A172 (cell line): ENCODE data around the gene LRP1B. TPM values are rescaled to one million over a fixed set of nuclear protein-coding genes. Genes with fewer than 3 reads are reported as not detected.

Experiments used
- DNase-seq: peaks from one replicate; pipeline ENCODE4 v3.0.0-alpha.2; 2015; ENCODE audit warnings: low spot score
- total RNA-seq: library from RNA; depleted of rRNA; stranded (reverse); fragments of >200 nt; shearing (Covaris generic); gene quantifications from 2 replicates; pipeline ENCODE4 v1.2.3, GENCODE V29; 2014

The LRP1B gene
- total RNA-seq, 1 experiment from 2014 or later, result 0.03 TPM

GRCh38 chr2:141697035-141697434 is 433.8 kb downstream of the LRP1B start:
- DNase-seq, result no peak

GRCh38 chr2:141694180-141694579 is 436.6 kb downstream of the LRP1B start:
- no peak for DNase-seq

- no peak for DNase-seq
Observed at GRCh38 chr2:141692829-141693228, 438.0 kb downstream of the LRP1B start.

DNA sequence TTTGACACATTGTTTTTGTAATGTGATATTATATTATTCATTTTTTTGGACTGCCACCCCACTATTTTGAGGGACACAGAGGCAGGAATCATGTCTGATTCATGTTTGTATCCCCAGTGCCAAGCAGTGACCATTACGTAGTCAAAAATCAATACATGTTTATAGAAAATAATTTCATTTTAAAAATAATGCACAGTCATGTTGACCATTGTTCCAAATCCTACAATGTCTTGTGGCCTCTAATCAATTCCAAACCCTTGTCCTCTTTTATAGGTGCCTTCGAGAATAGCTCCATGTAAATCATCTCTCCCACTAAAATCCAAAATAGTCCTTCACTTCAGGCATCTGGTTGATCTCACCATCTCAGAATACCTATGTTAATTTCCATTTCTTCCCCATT is 454.7 kb downstream of the LRP1B start:
- no peak for DNase-seq

DNA sequence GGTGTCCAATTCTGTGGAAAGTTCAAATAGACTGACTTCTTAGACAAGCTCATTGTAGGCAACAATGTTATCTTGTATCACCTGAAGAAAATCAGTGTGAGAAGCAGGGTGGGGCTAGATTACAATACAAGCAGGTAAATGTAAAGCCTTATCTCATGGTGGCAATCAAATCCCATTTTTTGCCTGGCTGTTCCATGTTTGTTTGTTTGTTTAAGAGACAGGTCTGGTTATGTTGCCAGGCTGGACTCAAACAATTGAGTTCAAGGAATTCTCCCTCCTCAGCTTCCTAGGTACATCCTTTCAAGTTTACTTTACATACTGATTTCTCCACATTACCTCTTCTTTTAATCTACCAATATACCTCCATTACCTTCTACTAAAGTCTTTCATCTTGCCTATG is 464.6 kb downstream of the LRP1B start:
- no peak for DNase-seq

GRCh38 chr2:141660232-141660631 is 470.6 kb downstream of the LRP1B start:
- DNase-seq, result no peak

DNA sequence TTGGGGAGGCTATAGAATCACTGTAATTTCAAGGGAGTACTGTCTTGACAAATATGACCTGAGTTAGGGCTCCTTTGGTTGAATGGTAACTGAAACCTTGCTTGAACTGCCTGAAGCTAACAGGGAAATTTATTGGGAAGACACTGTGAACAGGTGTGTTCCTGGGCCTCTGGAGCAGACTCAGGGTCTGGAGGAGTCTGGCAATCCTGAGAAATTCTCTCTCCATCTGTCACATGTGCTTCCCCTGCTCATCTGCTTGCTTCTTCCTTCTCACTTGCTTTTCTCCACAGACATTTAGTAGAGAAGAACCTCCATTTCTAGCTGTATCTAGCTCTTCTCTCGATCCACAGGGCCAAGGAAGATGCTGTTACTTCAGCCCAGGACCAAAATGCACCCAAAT is 476.5 kb downstream of the LRP1B start:
- no peak for DNase-seq

- DNase-seq, result no peak
Observed at GRCh38 chr2:141653184-141653583, 477.6 kb downstream of the LRP1B start.

DNA sequence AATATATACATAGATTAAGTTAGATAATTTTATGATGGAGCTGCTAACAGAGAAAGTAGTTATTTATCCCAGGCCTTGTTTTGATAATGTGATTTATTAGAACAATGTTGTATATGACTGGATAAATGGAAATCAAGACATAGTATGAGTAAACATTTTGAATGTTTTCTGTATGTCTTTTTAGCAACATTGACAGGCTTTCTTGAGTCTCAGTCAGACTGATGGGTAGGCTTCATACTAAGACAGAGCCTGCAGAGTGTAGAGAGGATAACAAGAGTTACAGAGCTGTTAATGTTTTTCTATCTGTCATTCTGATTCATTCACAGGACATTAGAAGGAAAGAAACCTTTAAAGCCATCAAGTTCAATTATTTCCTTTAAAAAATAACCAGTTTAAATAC is 478.5 kb downstream of the LRP1B start:
- no peak for DNase-seq

GRCh38 chr2:141647353-141647752 is 483.5 kb downstream of the LRP1B start:
- DNase-seq, result no peak

DNA sequence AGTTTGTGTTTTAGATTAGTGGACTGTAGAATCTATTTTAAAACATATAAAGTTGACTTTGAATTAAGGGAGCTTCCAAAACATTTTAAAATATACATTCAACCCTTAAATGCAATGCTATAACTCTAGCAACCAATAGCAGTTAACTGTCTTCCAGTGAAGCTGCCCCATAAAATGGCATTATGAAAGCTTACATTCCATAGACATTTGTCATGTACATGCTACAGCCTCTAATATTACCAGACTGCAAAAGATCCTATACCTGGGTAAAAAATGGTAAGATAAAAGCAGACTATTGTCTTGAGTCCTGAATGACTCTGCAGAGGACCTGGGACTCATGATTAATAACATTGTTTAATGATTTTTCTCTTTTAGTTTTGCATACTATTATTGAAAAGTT is 489.4 kb downstream of the LRP1B start:
- peak; percentile 12 for DNase-seq

- DNase-seq, result no peak
Observed at GRCh38 chr2:141639809-141640208, 491.0 kb downstream of the LRP1B start.

GRCh38 chr2:141633132-141633531 is 497.7 kb downstream of the LRP1B start:
- no peak for DNase-seq

DNA sequence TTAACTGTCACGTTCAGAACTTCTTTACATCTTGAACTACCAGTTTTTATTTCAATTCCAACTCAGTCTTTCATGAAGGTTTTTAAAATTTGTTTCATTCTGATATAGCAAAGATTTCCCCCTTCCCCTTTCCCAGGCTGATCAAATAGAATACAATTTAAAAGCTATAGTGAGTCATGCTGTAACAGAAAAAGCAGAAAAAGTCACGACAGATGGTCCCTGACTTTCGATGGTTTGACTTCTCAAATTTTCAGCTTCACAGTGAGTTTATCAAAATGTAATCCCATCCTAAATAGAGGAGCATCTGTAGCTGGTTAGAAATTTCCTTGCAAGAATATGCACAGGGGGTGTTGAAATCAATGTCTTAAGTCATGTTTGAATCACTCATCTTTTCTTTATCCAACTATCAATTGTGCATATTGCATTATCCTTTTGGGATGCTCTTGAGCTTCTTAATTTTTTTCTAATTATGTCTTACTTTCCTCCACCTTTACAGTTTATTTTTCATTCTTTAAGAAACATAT is 500.3 kb downstream of the LRP1B start:
- DNase-seq, result no peak

GRCh38 chr2:141620372-141620771 is 510.4 kb downstream of the LRP1B start:
- DNase-seq, result no peak

DNA sequence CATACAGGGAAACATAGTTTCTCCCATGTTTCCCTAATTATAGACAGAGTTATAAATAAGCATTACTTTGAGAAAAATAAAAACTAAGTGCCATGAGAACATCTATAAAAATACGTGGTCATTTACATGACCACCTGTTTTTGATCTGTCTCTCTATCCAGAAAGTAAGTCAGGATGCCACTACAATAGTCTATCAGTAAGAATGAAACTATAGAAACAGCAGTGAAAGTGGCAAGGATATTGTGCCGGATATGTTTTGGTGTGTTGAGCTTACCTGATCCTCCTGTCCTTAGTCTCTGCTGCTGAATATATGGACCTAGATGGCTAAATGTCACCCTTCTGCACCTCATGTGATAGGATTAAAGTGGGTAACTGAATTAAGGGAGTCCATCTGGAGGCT is 512.4 kb downstream of the LRP1B start:
- DNase-seq, result no peak

DNA sequence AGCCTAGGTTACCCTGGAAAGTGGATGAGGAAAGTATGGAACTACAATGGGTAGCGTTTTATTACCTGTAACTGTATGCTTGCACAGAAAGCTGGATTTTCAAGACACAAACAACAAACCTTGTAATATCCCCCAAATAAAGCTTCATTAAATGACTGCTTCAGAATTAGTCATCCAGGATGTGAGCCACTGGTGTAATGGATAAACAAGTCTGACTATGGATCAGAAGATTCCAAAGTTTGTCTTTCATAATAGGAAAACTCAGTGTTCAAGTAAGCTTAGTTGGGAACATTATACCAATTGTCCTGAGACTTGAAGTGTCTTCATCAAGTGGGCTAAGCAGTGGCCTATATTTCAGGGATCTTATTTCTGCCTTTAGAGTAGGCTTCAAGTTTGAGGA is 518.8 kb downstream of the LRP1B start:
- DNase-seq, result peak; percentile 41

GRCh38 chr2:141611176-141611571 is 519.6 kb downstream of the LRP1B start:
- DNase-seq, result peak; percentile 26

- no peak for DNase-seq
Observed at GRCh38 chr2:141610564-141611175, 520.1 kb downstream of the LRP1B start.

DNA sequence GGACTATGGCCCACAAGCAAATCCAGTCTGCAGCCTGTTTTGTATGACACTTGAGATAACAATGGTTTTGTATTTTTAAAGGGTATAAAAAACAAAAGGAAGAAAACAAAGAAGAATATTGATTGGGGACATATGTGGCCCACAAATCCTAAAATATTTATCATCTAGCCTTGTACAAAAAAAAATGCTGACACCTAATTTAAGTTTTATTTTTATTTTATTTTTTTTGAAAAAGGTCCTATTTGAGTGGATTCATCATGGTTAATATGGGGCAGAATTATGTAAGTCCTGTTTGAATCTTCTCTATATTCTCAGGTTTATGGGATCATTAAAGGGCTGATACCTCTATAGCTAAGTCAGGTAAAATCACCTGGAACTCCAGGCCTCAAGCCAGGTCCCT is 525.7 kb downstream of the LRP1B start:
- DNase-seq, result no peak

DNA sequence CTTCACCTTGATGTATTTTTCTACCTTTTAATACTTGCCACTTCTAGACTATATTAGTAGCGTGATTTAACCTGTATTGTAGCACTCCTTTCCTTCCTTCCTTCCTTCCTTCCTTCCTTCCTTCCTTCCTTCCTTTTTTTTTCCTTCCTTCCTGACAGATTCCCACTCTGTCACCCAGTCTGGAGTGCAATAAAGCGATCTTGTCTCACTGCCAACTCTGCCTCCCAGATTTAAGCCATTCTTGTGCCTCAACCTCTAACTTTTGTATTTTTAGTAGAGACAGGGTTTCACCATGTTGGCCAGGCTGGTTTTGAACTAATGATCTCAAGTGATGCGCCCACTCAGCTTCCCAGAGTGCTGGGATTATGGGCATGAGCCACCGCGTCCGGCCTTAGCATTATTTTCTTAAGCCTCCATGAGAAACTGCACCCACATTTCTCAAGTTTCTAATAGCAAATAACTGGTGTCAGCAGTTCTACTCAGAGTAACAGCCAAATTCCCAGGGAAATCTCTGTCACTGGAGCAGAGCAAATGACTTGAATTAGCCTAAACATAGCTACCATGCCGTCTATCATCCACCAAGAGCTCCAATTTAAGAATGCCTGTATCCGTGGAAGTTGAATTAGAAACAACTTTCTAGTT is 529.2 kb downstream of the LRP1B start:
- DNase-seq, result no peak

DNA sequence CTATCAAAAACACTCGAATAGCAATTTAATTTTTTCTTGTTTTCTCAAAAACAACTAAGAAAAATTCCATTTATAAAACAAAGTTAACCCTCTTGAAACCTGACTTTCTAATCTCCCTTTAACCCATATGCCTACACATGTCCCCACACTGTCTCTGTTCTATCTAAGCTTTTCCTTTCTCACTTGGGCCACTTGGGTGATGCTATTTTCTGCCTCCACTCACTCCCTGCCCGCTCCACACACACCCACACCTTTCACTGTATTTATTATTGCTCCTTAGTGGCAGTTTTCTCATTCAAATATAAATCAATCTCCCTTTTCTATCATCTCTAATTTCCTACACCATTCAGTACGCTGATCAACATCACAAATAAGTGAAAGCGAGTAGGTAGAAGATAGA is 531.1 kb downstream of the LRP1B start:
- no peak for DNase-seq

GRCh38 chr2:141598982-141599381 is 531.8 kb downstream of the LRP1B start:
- no peak for DNase-seq
